GM19467 (cell line): ENCODE results near the gene HIPK1.

Experiments
- ATAC-seq: cut with Tn5 transposase; IDR thresholded peaks from one replicate; pipeline ENCODE4 v1.9.1; 2021; ENCODE audit warnings: mild to moderate bottlenecking, moderate library complexity; ENCODE audit not compliant: unreplicated experiment

Gene HIPK1

DNA sequence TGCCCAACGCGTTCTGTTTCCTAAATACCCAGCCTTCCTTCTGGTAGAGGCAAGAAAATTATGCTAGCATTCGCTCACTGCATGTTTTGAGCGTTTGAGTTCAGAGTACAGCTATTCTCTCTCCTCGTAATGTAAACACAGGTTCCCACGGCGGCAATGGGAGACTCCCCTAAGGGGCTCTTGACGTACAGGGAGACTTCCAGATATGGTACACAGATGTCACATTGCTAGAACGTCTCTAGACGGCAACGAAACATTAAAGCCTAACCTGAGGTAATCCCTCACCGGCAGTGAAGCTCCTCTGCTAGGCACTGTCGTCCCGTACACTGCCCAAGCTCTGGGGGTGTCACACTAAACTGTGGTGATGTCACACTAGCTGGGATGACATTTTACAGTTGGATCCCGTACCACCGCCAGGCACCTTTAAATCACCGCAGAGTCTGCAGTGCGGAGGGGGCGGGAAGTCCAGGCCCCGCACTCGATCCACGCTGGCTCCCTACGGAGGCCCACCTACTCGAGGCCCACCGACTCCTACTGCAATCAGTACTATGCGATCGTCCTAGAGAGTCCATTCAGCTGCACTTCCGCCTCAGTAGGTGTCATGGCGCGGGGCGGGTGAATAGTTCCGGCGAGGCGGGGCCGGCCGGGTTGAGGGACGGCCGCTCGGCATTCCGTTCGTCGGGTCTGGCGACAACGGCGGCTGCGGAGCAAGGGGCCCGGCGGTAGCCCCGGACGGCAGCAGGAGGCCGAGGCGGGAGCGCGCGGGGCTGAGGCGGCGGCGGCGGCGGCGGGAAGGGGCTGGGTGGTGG is at the start of gene HIPK1:
Gene HIPK1 (plus strand): TSS at position 384 of the 809 bp plus-strand sequence.
- peak; percentile 49 for ATAC-seq

DNA sequence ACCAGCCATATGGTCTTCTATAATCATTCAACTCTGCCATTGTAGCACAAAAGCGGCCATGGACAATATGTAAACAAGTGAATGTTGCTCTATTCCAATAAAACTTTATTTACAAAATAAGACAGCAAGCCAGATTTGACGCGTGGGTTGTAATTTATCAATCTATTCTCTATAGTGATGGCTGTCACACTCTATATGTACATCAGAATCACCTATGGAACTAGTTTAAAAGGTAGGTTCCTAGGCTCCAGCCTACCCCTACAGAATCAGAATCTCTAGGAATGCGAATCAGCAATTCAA is 49.4 kb upstream of the HIPK1 start:
- no peak for ATAC-seq

DNA sequence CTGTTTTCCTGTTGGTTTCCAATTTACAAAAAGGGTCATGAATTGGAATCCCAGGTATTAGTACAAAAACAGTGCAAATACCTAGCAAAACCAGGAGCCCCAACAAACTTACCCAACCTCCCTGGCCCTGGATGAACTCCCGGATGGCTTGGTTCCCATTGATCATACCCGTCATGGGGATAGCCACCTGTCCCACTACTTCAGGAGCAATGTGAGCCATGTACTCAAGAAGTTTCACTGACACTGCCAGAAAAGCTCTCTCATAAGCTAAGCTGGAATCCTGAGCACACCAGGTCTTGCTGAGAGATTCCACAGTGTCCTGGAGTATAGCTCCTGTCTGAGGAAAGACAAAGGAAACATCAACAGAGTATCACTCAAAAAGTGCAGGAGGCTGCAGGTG is 47.5 kb upstream of the HIPK1 start:
- ATAC-seq = no peak

DNA sequence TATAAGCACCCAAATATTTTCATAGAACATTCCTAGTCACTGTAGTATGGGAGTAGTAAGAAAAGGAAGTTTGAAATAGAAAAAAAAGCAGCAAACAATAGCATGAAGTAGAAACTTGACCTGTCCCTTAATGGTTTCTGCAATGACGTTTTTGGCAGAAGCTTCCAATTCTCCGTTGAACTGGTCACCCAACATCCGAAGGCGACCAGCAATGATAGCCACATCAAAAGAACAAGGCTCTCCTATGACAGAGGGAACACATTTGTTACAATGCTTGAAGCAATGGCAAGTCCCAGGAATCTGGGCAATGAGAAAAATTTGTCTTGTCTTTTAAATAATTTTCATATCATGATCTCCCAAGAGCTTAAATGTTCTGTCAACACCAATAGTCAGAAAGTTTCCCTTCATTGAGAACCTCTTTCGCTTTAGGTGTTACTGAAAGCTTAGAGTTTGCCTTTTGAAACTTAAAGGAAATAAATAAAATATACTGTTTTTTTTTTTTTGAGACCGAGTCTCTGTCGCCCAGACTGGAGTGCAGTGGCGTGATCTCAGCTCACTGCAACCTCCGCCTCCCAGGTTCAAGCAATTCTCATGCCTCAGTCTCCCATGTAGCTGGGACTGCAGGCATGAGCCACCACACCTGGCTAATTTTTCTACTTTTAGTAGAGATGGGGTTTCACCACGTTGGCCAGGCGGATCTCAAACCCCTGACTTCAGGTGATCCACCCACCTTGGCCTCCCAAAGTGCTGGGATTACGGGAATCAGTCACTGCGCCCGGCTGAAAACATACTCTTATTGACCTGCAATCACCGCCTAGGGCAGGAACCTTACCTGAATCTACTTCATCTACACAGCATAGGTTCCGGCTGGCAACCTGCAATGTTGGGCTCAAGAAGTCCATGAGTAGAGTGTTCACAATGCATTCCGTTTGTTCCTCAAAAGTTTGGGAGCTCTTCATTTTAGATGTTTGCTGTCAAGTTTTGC is 42.4 kb upstream of the HIPK1 start:
- ATAC-seq = no peak

DNA sequence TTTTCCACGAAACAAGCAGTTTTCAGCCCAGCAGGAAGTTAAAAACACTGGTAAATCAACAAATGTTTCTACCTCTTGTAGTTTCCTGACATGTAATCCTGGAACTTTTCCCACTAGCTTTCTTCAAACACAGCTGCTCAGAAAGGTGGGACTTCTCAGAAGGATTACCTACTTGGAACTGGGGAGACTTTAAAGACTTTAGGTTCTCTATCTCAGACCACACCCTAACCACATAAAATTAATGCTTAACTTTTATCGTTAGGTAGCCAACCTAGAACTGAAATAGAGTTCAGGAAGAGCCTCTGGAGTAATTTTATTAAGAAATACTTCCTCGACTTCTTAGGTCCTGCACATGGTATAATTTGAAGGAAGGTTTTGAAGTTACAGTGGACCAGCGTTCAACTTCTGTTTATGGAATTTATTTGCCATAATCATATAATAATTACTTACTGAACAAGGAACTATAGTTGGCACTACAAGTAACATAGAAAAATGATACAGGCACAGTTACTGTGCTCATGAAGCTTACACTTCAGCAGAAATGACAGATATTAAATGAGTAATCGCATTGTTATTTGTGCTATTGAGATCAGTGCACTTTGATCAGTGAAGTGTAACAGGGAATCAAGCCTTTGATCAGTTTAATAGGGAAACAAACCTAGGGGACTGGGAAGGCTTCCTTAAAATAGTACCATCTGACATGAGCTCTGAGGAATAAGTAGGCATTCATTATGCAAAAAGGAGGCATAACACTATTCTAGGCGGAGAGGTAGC is 41.5 kb upstream of the HIPK1 start, which contains the start of gene BCL2L15:
Gene BCL2L15 (minus strand): TSS at position 180 of the 774 bp plus-strand sequence. CDS start 206 bp downstream, outside the sequence.
- no peak for ATAC-seq

DNA sequence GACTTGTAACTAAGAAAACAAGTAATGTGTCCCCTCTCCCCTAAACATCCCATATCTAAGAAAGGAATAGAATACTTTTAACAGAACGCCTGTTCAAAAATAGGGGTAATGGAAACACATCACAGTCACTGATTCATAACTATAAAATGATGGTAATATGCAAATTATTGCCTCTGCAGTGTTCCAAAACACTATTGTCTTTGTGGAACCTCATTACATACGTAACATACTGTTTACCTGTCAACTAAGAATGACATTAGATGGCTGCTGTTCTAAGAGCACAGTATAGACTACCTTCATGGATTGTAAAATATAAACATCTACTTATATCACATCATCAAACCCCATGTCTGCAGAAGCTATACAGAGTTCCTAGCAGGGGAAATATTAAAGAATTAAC is 38.3 kb upstream of the HIPK1 start:
- no peak for ATAC-seq

DNA sequence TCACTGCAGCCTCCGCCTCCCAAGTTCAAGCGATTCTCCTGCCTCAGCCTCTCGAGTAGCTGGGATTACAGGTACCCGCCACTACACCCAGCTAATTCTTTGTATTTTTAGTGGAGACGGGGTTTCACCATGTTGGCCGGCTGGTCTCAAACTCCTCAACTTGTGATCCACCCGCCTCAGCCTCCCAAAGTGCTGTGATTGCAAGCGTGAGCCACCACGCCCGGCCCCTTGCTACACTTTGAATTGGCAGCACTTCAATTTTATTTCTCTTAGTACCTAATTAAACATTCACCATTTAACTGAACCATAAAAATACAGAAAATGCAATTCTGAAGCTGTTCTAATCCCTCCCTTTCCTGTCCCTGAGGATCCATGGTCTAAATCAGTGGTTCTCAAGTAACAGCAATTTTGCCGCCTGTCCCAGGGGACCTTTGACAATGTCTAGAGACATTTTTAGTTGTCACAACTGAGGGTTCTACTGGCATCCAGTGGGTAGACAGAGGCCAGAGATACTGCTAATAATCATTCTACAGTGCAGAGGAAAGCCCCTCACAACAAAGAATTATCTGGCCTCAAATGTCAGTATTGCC is 37.4 kb upstream of the HIPK1 start:
- ATAC-seq = no peak

DNA sequence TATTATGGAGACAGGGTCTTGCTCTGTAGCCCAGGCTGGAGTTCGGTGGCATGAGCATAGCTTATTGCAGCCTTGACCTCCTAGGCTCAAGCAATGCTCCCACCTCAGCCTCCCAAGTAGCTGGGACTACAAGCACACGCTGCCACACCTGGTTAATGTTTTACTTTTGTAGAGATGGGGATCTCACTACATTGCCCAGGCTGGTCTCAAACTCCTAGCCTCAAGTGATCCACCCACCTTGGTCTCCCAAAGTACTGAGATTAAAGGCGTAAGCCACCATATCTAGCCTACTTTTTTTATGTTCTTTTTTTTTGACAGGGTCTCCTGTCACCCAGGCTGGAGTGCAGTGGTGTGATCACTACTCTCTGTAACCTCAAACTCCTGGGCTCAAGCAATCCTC is 35.9 kb upstream of the HIPK1 start:
- no peak for ATAC-seq

DNA sequence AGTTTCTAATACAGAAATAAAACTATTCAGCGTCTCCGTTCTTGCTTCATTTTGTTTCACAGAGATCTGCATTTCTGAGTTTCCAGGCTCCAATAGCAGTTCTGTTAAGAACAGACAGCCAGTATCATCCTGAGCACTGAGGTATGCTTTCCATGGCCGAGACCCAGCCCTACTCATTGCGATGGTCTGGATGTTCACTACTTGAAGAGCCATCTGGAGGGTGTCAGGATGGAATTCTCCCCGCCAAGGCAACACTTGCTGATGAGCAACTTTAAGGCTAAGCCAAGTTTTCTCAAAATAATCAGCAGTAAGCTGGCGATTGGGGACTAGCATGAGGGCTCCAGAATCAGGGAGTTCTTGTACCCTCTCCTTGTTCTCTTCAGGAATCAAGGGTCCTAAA is 34.0 kb upstream of the HIPK1 start:
- no peak for ATAC-seq

DNA sequence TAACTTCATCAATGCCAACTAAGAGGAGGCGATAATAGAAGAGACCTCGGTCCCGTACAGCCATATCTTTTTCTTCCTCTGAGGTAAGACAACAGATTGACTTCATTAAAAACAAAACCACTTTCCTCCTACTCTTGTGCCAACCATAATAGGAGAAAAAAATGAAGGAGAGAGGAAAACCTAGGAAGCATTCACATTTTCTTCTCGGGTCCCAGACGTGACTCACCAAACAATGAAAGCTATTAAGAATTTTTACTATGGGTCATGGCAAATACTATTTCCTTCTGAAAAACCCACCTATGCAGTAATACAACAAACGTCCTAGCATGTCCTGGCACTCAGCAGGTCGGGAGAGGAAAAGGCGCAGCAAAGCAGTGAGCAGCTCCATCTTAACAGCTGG is 33.2 kb upstream of the HIPK1 start:
- ATAC-seq = no peak

DNA sequence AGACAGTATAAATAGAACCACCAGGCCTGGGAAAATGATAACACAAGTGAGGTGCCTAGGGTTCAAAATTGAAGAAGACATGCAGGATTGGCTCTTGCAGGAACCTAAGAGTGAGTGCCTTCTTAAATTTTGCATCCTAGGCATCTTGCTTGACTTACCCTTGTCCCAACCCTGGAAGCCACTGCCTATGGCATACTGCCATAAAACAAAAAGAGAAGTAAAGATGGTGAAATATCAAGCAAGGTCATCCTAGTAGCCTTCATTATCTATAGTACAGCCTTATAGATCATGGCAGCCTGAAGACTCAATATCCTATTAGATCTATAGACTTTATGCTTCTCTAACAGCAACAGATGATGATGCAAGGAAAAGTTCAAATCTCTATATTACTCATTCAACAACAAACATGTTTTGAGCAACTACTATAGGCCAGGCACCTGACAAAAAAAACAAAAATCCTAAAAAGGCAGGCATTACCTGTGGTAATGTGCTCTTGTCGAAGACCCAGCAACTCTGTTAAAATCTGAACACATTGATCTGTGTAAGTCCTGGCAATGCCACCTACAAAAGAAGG is 30.8 kb upstream of the HIPK1 start:
- ATAC-seq = no peak

DNA sequence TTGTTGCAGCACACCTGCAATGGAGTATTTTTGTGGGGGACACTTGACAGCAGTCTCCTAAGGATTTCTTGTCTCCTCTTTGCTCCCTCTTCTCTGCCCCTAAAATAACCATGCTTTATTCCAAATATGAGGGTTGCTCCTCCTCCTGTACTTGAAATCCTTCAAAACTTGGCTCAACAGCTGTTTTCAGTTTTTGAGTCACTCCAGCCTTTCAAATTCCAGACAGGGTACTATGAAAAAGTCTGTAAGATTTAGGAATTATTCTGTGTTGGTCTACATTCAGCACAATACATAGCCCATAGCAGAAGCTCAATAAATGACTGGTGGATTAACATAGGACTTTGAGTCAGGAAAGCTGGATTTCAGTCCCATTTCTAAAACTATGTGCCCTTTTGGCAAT is 30.0 kb upstream of the HIPK1 start:
- no peak for ATAC-seq

DNA sequence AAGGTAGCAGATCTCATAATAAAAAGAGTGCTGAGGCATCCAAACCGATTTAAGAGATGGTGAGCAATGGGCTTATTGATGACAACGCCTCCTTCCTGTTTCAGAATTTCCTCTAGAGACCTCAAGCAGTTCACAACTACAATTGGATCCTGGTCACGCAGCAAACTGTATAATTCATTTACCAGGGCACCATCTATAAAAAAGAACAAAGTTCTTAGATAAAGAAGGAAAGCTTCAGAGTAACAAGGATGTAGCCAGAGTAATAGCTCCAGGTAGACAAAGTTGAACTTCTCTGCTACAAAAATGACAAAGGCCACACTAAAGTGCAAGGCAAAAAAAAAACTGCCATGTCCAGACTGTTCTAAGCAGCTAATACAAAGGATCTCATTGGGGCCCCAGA is 27.9 kb upstream of the HIPK1 start:
- no peak for ATAC-seq

DNA sequence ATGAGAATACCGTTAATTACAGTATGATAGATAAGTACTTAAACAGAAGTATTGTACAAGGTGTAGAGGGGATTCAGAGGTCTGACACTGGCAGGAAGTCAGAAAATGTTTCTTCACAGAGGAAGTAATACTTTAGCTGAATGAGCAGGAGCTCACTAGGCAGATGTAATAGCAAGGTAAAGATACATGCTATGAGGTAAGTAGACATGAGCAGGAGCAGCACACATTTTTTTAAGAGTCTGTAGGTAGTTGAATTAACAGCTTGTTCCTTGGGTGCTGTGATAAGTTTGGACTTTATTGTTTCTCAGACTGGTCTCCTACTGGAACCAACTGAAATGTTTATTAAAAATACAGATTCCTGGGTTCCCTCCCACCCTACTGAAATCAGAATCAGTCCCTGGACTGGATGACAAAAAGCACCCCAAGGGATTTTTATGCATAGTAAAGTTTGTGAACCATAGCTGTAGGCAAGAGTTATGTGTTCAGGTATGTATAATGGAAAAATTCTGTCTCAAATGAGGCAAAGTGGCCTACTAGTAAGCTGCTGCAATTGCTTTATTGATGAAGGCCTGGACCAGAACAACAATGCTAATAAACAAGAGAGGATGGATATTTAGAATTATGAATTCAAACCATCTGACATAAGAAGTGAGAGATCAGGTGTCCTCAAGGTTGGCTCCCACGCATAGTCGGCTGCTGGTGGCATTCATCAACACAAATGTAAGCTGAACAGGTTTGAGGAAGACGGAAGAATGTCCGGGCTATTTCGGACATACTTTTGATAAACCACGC is 25.4 kb upstream of the HIPK1 start:
- no peak for ATAC-seq

DNA sequence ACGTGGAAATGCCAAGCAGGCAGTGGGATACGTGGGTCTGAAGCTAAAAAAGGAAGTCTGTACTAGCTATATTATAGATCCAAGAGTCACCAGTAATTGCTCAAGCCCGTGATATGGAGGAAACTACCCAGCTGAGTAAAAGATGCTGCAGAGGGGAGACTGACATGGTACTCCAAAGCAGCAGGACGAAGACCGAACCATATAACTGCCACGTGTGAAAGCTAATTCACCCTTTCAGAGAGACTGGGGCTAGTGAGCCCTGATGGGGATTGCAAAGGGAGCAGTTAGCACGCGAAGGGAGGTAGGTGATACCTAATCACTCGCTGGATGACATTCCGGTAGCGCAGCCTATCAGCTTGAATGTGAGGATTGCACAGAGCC is 24.8 kb upstream of the HIPK1 start:
- peak; percentile 23 for ATAC-seq

DNA sequence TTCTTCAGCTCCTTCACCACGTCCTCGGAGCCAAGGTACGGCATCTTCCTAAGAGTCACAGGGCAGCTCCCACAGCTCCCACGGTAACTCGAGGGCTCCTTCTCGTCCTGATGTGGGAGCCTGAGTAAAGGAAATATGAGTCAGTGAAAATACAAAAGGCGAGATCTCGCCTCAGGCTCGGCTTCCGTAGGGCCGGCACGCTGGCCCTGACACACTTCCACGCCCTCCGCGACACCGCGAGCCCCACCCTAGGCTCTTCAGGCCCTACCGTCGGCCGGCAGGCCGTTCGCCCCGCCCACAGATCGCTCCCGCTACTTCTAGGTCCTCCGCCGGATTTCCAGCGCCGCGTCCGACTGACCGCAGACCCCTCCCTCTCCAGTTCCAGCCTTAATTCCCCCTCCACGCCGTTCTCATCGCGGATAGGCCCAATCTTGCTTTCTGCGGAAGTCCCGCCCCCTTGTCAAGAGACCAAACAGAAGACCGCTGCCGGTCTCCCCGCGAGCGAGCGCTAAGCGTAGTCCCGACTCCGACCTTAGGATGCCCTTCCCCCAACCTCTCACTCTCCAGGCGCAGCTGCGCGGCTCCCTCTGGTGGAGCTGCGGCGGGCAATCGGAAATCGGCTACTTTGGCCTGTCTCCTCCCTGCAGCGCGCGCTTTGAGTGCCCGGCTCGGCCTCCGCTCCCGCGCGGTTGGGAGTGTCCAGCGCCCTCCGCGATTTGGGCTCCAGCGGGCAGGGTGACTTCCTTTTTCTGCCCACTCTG is 24.3 kb upstream of the HIPK1 start, which contains the start of the genes AP4B1 and DCLRE1B:
Gene AP4B1 (minus strand): TSS at position 126 of the 761 bp plus-strand sequence. CDS start 82 bp downstream, at position 44.
Gene DCLRE1B (plus strand): TSS at position 653 of the 761 bp plus-strand sequence. CDS start 261 bp downstream, outside the sequence.
- ATAC-seq = peak; percentile 93

DNA sequence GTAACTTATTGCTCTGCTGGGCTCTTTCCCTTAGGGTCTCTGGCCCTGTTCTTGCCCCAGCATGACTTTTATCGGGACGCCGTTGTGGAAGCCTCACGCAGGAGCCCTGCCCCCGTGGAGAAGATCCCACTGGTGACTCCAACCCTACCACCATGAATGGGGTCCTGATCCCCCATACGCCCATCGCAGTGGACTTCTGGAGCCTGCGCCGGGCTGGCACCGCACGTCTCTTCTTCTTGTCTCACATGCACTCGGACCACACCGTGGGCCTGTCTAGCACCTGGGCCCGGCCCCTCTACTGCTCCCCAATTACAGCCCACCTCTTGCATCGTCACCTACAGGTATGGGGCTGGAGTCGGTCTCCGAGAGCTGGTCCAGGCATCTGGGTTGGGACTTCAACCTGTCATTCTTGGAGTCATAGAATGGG is 23.7 kb upstream of the HIPK1 start:
- ATAC-seq = no peak

DNA sequence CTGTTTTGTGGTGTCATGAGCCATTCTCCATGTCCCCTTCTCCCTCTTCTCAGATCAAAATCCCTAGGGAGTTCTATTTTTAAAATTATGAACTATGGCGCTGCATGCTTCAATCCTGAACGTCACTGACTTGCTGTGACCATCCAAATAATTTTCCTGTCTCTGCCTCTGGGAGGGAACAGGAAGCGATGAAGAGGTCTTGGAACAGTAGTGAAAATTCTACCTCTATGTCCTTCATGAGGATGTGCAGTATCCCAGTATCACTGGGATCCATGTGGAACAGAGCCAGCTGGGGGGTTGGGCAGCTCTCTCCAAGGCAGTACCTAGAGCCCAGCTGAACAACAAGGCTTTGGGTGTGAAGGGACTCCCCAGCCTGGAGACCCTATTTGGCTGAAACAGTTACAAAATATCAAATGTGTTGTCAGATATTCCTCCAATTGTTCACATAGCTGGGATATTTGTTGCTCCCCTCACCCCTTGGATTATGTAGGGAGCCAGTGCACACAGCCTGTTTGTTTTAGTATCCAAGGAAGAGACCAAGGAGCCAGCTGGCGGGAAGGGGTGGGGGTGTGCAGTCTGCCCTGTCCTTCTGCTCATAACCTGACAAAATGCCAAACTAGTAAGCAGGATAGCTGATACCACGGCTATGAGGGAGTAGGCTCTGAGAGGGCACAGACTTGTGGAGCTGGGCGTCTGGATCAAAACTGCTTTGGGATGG is 16.4 kb upstream of the HIPK1 start:
- ATAC-seq = no peak
